Measurements from ENCODE around the gene MED31. TPM values are rescaled to one million over a fixed set of nuclear protein-coding genes. Genes with fewer than 3 reads are reported as not detected.
"Not testable (repeated sequence)": the region's sequence is repeated elsewhere in the genome, so short reads cannot be mapped to it uniquely, and the experiment has no call there.

Gene MED31
- total RNA-seq, 1 donor from 2014 or later, result 17.4 TPM

- TF ChIP-seq CTCF (IDR thresholded peaks at IDR 0.05), result no peak
- intact Hi-C loops (cut with DNase I), result no loop called here
- H3K4me3 ChIP-seq, result no peak overlapping the region
- no peaks in the 10 kb centered on the region for H3K36me3 ChIP-seq
- H3K27ac ChIP-seq, result no peak overlapping the region
- H3K27me3 ChIP-seq (ENCODE audit: low read depth), result peaks cover 13% of the 10 kb centered on the region
- DNase-seq (no peak), ATAC-seq (no peak)
- H3K4me1 ChIP-seq, result no peaks in the 10 kb centered on the region
- no peaks in the 10 kb centered on the region for H3K9me3 ChIP-seq
Measured at GRCh38 chr17:6695565-6695964, 44.2 kb upstream of the MED31 start.

GRCh38 chr17:6695051-6695450 lies 43.6 kb upstream of the MED31 start:
- H3K9me3 ChIP-seq, result no peaks in the 10 kb centered on the region
- no peaks in the 10 kb centered on the region for H3K36me3 ChIP-seq
- H3K4me3 ChIP-seq, result no peak overlapping the region
- TF ChIP-seq CTCF (IDR thresholded peaks at IDR 0.05), result no peak
- no peaks in the 10 kb centered on the region for H3K4me1 ChIP-seq
- intact Hi-C loops (cut with DNase I), result no loop called here
- H3K27ac ChIP-seq, result no peak overlapping the region
- H3K27me3 ChIP-seq (ENCODE audit: low read depth), result peaks cover 13% of the 10 kb centered on the region
- ATAC-seq, result no peak
- no peak for DNase-seq

- ATAC-seq; H3K9me3 ChIP-seq; H3K4me1 ChIP-seq; intact Hi-C loops (cut with DNase I); H3K4me3 ChIP-seq; H3K27ac ChIP-seq; DNase-seq; H3K36me3 ChIP-seq: not testable (repeated sequence)
- peaks cover 22% of the 10 kb centered on the region for H3K27me3 ChIP-seq (ENCODE audit: low read depth)
Measured at GRCh38 chr17:6691958-6692357, 40.6 kb upstream of the MED31 start.

- Histone ChIP-seq H3K9me3 (no peaks in the 10 kb centered on the region), H3K36me3 (no peaks in the 10 kb centered on the region), H3K4me3 (no peak overlapping the region), H3K4me1 (no peaks in the 10 kb centered on the region), H3K27ac (no peak overlapping the region), H3K27me3 (ENCODE audit: low read depth) (peaks cover 22% of the 10 kb centered on the region)
- ATAC-seq (no peak), DNase-seq (no peak)
- no peak for TF ChIP-seq CTCF (IDR thresholded peaks at IDR 0.05)
- intact Hi-C loops (cut with DNase I), result no loop called here
Measured at GRCh38 chr17:6691546-6691945, 40.1 kb upstream of the MED31 start.

GRCh38 chr17:6690641-6691040 lies 39.2 kb upstream of the MED31 start:
- no peak for DNase-seq
- no peak for ATAC-seq
- Histone ChIP-seq H3K4me1 (no peaks in the 10 kb centered on the region), H3K4me3 (no peak overlapping the region), H3K36me3 (no peaks in the 10 kb centered on the region), H3K27ac (no peak overlapping the region), H3K9me3 (no peaks in the 10 kb centered on the region), H3K27me3 (ENCODE audit: low read depth) (peaks cover 22% of the 10 kb centered on the region)
- intact Hi-C loops (cut with DNase I), result no loop called here
- no peak for TF ChIP-seq CTCF (IDR thresholded peaks at IDR 0.05)

GRCh38 chr17:6688944-6689343 lies 37.5 kb upstream of the MED31 start:
- Histone ChIP-seq H3K27ac (no peak overlapping the region), H3K36me3 (no peaks in the 10 kb centered on the region), H3K4me1 (no peaks in the 10 kb centered on the region), H3K4me3 (no peak overlapping the region), H3K9me3 (no peaks in the 10 kb centered on the region), H3K27me3 (ENCODE audit: low read depth) (peaks cover 20% of the 10 kb centered on the region)
- ATAC-seq (no peak), DNase-seq (no peak)
- TF ChIP-seq CTCF (IDR thresholded peaks at IDR 0.05), result no peak
- intact Hi-C loops (cut with DNase I), result no loop called here
